GM12801 (cell line): ENCODE results near the gene ALG12.

Experiments used
- TF ChIP-seq, protein P1 (sequence below): IDR thresholded peaks from one replicate; pipeline ENCODE4 v1.5.1; 2011; ENCODE audit warnings: control low read depth; ENCODE audit not compliant: insufficient read length; ENCODE audit errors: extremely low read depth

ALG12 gene

DNA sequence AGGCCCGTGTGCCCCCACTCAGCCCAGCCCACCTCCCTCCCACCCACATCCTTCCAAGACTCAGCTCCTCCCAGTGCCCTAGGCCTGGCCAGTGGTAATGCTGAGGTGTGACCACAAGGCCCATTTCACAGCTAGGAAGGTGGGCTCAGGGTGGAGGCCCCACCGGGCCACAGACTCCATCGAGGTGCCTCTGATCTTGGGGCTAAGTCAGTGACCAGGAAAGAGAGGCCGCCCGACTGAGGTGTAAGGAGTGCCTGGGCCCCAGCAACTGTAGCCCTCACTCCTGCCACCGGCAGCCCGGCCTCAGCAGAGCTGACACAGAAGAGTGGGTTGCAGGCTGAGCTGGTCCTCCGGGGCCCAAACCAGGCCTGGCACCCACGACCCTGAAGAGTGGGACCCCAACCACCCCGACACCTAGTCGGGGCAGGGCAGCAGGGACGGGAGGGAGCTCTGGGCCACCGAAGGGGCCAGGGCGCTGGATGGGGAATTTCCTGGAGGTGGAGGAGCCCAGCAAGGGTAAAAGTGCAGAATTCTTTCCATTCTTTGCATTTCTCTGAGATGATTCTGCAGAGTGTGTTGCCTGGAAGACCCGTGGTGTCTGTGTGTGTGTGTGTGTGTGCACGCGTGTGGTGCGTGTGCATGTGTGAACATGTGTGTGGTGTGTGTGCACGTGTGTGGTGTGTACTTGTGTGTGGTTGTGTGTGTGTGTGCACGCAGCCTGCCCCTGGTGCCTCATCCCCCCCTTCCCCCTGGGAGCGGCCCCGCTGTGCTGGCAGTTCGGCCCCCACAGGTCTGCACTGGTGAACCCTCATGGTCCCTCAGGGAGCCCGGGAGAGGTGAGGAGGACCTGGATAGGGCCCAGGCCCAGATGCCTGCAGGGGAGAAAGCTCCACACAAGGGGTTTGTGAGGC lies 34.0 kb upstream of the ALG12 start:
- TF ChIP-seq, protein P1, sequence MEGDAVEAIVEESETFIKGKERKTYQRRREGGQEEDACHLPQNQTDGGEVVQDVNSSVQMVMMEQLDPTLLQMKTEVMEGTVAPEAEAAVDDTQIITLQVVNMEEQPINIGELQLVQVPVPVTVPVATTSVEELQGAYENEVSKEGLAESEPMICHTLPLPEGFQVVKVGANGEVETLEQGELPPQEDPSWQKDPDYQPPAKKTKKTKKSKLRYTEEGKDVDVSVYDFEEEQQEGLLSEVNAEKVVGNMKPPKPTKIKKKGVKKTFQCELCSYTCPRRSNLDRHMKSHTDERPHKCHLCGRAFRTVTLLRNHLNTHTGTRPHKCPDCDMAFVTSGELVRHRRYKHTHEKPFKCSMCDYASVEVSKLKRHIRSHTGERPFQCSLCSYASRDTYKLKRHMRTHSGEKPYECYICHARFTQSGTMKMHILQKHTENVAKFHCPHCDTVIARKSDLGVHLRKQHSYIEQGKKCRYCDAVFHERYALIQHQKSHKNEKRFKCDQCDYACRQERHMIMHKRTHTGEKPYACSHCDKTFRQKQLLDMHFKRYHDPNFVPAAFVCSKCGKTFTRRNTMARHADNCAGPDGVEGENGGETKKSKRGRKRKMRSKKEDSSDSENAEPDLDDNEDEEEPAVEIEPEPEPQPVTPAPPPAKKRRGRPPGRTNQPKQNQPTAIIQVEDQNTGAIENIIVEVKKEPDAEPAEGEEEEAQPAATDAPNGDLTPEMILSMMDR: no peak

DNA sequence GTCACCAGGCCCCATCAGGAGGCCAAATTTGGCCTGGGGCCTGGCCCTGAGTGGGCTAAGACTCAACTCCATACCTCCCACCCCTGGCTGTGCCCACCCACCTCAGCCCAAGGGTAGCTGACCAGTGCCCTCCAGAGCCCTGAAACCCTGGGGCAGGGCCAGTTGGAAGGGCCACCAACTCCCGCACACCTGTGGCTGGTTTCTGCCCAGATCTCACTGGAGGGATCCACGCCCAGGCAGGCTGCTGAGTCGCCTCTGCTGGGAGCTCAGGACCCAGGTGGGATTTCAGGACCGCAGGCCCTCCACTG lies 33.4 kb upstream of the ALG12 start:
- TF ChIP-seq, protein P1: no peak

DNA sequence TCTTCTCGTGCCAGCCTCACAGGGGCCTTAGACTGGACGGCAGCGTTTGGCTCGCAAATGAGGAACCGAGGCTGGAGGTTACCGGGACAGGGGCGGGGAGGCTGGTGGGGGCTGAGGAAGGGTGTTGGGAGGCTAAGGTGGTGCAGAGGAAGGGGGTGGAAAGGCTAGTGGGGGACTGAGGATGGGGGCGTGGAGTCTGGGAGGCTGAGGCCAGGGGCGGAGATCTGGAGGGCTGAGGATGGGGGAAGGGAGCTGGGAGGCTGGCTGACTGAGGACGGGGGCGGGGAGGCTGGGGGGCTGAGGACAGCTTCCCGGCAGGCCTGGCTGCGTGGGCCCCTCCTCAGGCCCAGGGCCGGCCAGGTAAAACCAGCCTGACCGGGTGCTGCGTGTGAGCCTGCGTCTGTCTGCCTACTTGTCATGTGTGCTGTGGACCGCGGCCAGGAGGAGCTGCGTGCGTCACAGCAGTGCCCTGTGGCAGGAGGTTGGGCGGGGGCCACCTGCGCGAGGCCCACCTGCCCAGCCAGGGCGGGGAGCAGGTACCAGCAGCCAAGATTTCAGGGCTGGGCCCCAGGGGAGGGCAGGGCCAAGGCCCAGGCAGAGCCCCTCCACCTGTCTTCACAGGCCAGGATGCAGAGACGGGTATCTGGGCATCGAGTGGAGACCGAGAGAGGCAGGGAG lies 32.9 kb upstream of the ALG12 start:
- TF ChIP-seq, protein P1: no peak

DNA sequence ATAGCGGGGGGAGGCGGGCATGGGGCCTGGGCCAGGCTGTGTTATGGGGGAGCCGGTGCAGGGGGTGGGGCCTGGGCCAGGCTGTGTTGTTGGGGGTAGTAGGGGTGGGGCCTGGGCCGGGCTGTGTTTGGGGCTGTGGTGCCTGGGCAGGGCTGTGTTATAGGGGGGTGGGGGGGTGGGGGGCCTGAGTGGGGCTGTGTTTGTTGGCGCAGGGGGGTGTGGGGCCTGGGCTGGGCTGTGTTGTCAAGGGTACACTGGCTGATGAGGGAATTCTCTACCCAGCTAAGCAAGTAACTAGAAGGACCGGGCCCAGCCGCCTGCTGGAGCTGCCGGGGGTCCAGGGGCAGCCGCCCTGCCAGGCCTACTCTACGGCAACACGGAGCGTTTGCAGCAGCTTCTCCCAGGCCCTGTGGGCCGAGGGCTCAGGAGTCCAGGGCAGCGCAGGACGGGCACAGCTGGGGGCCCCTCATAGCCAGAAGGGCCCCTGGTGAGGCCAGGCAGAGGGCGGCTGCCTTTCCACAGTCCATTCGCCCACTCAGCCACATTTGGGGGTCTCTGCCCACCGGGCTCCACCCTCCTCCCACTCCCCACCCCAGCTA lies 32.3 kb upstream of the ALG12 start:
- TF ChIP-seq, protein P1: no peak

DNA sequence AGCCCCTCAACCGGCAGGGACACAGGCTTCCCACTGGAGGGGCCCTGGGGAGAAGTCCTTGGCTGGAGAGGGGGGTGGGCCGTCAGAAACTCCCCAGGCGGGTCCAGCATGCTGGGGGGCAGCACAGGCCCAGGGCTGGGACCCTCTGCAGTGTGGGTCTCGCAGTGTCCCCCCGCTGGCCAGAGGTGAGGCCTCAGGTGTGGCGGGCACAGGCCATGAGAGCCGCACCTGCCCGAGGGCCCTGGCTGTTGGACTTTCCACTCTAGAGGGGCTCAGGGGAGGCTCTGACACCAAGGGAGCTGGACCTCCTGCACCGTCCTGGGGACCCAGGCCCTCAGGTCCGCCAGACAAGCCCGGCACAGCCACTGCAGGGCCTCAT lies 31.7 kb upstream of the ALG12 start:
- TF ChIP-seq, protein P1: no peak

DNA sequence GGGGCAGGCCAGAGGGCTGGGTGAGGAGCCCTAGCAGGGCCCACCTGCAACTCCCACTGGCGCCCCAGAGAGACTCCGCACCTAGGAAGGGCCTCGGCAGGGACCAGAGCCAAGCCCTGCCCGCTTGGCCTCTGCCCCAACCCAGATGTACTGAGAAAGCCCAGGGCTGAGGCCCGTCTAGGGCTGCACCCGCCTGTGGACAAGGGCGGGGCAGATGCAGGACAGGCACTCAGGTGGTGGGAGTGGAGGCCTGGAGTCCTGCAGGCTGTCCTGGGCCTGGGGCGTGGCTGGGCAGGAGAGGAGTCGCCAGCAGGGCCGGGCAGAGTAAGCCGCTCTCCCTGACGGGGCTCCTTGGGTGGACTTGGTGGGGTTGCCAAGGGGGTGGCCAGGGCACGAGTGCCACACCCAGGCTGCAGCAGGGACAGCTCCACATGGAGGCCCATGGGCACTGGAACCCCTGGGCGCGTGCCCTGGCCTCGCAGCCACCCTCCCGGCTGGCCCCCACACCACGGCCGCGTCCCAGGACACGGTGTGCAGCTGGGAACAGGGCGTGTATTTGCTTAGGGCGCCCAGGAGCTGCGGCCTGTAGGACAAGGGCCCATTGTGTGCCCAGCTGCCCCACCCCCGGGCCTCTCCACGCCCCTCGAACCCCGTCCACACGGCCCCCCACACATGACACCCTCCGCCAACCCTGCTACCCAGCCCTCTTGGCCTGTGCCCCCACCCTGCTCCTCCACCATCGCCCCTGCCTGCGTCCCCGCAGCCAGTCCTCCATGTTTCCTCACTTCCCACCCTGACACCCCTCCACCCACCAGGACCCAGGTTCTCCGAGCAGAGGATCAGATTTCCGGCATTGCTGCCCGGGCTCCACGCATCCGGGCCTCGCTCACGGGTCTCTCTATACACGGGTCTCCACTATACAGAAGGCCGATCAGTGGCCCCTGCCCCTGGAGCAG lies 31.0 kb upstream of the ALG12 start:
- TF ChIP-seq, protein P1: no peak
